ENCODE results near the gene MTHFS. TPM values are rescaled to one million over a fixed set of nuclear protein-coding genes. Genes with fewer than 3 reads are reported as not detected.

Gene MTHFS
- 10 to 100 TPM; 15.0 to 60.8 (median 33.8) TPM for total RNA-seq

GRCh38 chr15:79896634-79897379, at the start of gene MTHFS:
Gene MTHFS, minus strand, starts transcription at chr15:79897014. Its CDS starts 26 bp downstream, at chr15:79896988.
- DNase-seq: peak; percentile 86 to 96
- ATAC-seq (ENCODE audit: low FRiP score in 2 of 2): peak; percentile 97
- H3K27me3 ChIP-seq: no peaks in the 10 kb centered on the region
- H3K4me3 ChIP-seq: peak within 1 kb of the TSS; percentile 67 to 83 (median 76)
- TF ChIP-seq POLR2A (IDR thresholded peaks at IDR 0.05) (peak in 3 of 4 donors; percentile 77 to 90 (median 83)), CTCF (IDR thresholded peaks at IDR 0.05) (peak in 5 of 6 experiments; percentile 15 to 60 (median 53)), POLR2AphosphoS5 (IDR thresholded peaks at IDR 0.05) (peak; percentile 12 to 71), EP300 (IDR thresholded peaks at IDR 0.05) (peak in 1 of 4 donors; percentile 21)
- H3K4me1 ChIP-seq: peaks cover 3 to 34% (median 26%) of the 10 kb centered on the region in 4 donors
- H3K27ac ChIP-seq: peak within 1 kb of the TSS; percentile 95 to 99 (median 97)
- no peaks in the 10 kb centered on the region for H3K36me3 ChIP-seq
- WGBS, 2 donors: 1 to 3% methylated on average over 11 to 47 of the region's 90 CpGs
- H3K9me3 ChIP-seq: no peaks in the 10 kb centered on the region

- 83 to 100% methylated on average over 1 to 7 of the region's 7 CpGs for WGBS, 2 donors
- TF ChIP-seq POLR2A (IDR thresholded peaks at IDR 0.05) (no peak), POLR2AphosphoS5 (IDR thresholded peaks at IDR 0.05) (no peak), EP300 (IDR thresholded peaks at IDR 0.05) (no peak), CTCF (IDR thresholded peaks at IDR 0.05) (no peak)
- no peaks in the 10 kb centered on the region for H3K4me1 ChIP-seq
- no peaks in the 10 kb centered on the region for H3K9me3 ChIP-seq
- no peak overlapping the region for H3K27ac ChIP-seq
- H3K36me3 ChIP-seq: no peaks in the 10 kb centered on the region
- no peak overlapping the region for H3K4me3 ChIP-seq
- ATAC-seq (ENCODE audit: low FRiP score in 2 of 2) (no peak), DNase-seq (no peak)
- H3K27me3 ChIP-seq: no peaks in the 10 kb centered on the region
Observed at GRCh38 chr15:79944622-79945021, 47.8 kb upstream of the MTHFS start.

- Histone ChIP-seq H3K9me3 (no peaks in the 10 kb centered on the region), H3K27me3 (no peaks in the 10 kb centered on the region), H3K27ac (no peak overlapping the region), H3K36me3 (no peaks in the 10 kb centered on the region), H3K4me3 (no peak overlapping the region), H3K4me1 (no peaks in the 10 kb centered on the region)
- ATAC-seq (ENCODE audit: low FRiP score in 2 of 2) (no peak), DNase-seq (no peak)
- 56 to 65% methylated on average over 1 of the region's 1 CpG for WGBS, 2 donors
- TF ChIP-seq POLR2A (IDR thresholded peaks at IDR 0.05) (no peak), EP300 (IDR thresholded peaks at IDR 0.05) (no peak), CTCF (IDR thresholded peaks at IDR 0.05) (no peak), POLR2AphosphoS5 (IDR thresholded peaks at IDR 0.05) (no peak)
Observed at GRCh38 chr15:79943820-79944219, 47.0 kb upstream of the MTHFS start.

GRCh38 chr15:79942741-79943481, 46.1 kb upstream of the MTHFS start:
- no peak for TF ChIP-seq CTCF (IDR thresholded peaks at IDR 0.05)
- TF ChIP-seq POLR2A (IDR thresholded peaks at IDR 0.05): no peak
- no peak for TF ChIP-seq POLR2AphosphoS5 (IDR thresholded peaks at IDR 0.05)
- no peak for TF ChIP-seq EP300 (IDR thresholded peaks at IDR 0.05)
- DNase-seq: no peak
- no peaks in the 10 kb centered on the region for H3K36me3 ChIP-seq
- H3K27me3 ChIP-seq: no peaks in the 10 kb centered on the region
- no peak for ATAC-seq (ENCODE audit: low FRiP score in 2 of 2)
- no peak overlapping the region for H3K27ac ChIP-seq
- H3K4me3 ChIP-seq: no peak overlapping the region
- H3K9me3 ChIP-seq: no peaks in the 10 kb centered on the region
- 87% methylated on average over 7 of the region's 7 CpGs for WGBS, 2 donors
- no peaks in the 10 kb centered on the region for H3K4me1 ChIP-seq
